ENCODE measurements around the gene SCN2B.
"Not testable (repeated sequence)": the region's sequence is repeated elsewhere in the genome, so short reads cannot be mapped to it uniquely, and the experiment has no call there.

SCN2B gene

DNA sequence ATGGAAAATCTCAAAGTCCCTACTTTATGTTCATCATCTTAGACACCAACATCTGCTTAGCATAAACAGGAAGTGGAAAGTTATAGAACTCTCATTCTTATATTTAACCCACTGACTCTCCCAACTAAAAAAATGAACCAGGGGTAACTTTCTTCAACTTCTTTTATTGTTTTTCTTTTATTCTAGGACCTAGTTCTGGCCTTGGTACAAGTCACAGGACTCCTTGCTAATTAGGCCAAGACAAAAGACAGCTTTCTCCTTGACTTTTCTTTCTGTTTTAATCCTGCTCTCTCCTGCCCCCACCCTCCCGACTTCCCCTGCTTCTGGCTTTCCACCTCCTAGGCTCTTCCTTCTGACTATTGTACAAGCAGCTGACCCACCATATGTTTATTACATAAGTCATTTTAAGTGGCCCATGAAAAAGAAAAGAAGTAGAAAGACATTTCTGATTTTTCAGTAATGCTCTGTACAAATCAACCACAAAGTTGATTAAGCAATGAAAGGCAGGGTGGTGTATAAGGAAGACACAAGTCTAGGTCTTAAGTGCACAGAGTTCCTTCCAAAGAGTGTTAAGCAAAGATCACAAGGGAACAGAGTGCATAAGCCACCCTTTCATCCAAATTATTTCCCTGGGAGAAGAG, 30.1 kb upstream of the SCN2B start:
- no peak for DNase-seq (ENCODE audit: low read depth)

GRCh38 chr11:118205606-118206378, 29.4 kb upstream of the SCN2B start:
- no peak for DNase-seq (ENCODE audit: low read depth)

- DNase-seq (ENCODE audit: low read depth) = no peak
Observed at GRCh38 chr11:118202599-118203422, 26.4 kb upstream of the SCN2B start.

- no peak for DNase-seq (ENCODE audit: low read depth)
Observed at GRCh38 chr11:118201966-118202365, 25.5 kb upstream of the SCN2B start.

- DNase-seq (ENCODE audit: low read depth) = no peak
Observed at GRCh38 chr11:118200901-118201680, 24.7 kb upstream of the SCN2B start.

DNA sequence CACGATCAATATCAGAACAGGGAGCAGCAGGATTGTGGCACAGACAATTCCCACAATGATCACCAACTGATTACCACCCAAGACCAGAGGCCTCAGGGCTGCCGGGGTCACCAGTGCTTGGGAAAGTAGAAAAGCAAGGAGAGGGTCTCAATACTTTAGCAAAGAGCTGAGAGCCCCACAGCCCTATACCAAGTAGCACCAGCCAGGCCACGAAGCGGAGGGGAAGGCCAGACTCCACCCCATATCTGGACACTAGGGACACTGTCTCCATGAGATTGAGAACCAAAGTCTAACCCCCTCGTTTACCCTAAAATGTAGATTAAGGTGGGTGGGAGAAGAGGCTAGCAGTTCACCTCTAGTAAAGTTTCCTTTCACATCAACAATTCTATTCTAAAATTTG, 24.1 kb upstream of the SCN2B start:
- no peak for DNase-seq (ENCODE audit: low read depth)

DNA sequence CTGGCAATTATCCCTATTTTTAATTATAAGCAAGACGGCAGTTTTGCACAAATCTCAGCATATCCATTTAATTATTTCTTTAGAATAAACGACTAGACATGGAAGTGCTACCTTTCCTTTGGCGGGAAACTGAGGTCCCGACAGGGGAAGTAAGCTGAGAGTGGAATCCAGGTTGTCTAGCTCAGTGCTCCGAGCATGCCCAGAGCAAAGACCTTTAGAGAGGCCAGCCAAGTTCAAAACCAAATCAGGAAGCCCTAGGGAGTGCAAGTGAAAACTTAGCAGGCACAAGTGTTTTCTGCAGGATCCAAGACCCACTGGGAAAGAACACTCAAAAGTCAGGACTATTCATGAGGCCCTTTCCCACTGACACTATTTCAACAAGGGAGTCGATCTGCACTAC, 22.7 kb upstream of the SCN2B start:
- no peak for DNase-seq (ENCODE audit: low read depth)

DNA sequence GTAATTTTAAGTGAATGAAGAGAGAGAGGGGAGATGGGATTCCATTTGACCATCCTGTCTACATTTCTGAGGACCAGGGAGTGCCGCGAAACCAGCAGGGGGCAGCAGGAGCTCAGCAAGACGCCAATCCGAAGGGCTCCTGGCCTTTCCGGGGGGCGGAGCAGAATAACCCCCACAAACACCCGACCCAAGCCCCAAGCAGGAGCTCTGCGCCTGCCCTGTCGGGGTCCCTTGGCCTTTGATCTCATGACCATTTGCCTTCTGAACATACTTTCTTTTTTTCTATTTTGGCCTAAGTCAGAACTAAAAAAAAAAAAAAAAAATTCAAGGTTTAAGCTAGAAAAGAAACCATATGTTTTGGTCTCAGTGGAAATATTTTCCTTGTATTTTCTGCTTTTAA, 21.9 kb upstream of the SCN2B start:
- peak; percentile 17 for DNase-seq (ENCODE audit: low read depth)

- peak; percentile 60 for DNase-seq (ENCODE audit: low read depth)
Observed at GRCh38 chr11:118194835-118195627, 18.6 kb upstream of the SCN2B start.

DNA sequence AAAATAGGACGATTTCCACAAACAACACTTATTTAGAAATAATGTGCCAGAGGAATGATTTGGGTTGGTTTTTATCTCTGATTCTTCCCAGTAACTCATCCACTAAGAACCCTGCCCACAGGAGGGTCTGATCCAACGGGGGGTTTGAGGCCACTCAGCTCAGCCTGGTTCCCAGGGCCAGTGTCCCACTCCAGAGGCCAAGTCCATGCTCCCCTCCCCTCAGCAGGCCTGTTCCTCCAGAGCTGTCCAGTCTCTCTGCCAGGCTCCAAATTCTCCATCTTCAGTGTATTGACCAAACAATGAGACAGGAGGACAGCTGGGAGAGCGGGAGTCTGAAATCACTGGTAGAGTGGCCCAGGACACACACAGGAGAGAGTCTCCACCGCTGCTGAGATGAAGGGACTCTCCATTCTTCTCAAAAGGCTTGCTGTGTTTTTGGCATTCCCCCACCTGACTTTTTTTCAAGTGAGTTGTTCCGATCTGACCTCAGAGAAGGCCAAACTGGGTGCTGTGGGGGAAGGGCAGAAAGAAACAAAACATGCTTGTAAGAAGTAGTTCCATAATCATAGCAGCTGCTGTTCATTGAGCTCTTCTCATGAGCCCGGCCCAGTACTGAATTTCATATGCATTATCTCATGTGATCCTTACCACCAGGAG, 17.6 kb upstream of the SCN2B start:
- DNase-seq (ENCODE audit: low read depth) = no peak

- DNase-seq (ENCODE audit: low read depth) = not testable (repeated sequence)
Observed at GRCh38 chr11:118192817-118193216, 16.4 kb upstream of the SCN2B start.

GRCh38 chr11:118190942-118191506, 14.6 kb upstream of the SCN2B start:
- DNase-seq (ENCODE audit: low read depth) = not testable (repeated sequence)

DNA sequence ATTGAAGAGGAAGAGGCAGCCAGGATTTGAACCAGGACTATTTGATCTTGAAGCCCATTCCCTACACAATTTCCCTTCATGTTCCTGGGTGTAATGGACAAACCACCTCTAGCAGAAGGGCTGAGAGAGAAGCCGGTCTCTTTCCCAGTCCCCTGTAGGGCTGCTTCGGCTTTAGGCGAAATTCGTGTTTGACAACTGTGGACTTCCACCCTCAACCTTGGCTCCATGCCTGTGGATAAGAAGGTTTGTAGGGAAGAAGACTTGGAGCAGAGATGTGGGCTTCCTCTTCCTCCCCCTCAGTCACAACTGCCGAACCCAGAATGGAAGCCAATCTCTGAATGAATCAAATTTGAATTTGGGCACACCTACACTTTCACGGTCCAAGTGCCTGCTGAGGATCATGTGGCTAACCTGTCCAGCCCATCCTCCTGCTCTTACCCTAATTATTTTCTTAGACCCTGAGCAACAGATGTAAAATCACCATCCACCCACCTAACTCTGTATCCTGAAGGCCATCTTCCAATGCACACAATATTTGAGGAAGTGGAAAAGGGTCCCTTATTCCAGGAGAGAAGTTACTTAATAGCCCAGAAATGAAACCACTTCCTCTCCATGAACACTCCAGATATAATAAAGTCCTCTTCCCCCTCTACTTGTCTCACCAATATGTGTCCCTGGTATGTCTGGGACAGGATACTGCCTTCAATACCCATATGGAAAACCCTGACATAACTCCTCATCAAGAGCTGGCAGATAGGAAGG, 10.1 kb upstream of the SCN2B start:
- DNase-seq (ENCODE audit: low read depth) = no peak

DNA sequence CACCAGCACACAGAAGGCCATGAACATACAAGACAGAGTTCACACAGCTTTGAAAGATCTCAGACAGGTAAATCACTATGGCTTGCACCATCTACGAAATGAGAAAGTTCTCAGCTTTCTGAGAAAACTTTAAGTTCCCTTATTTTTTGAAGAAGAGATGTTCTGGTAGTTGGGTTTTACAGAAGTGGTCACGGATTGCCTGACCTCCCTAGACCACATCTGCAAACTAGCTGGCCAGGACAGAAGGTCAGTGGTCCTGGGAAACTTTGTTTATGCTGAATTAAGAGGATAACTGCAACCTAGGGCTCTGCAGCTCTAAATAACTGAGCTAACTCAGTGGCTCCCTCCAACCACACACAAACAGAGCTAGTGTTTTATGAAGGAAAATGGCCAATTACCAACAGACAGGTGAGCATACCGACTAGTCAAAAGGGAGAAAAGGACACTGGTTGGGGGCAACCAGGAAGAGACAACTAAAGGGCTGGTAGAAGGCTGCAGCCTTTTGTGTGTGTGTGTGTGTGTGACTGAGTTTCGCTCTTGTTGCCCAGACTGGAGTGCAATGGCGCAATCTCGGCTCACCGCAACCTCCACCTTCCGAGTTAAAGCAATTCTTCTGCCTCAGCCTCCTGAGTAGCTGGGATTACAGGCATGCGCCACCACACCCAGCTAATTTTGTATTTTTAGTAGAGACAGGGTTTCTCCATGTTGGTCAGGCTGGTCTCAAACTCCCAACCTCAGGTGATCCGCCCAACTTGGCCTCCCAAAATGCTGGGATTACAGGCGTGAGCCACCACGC, 8.5 kb upstream of the SCN2B start:
- DNase-seq (ENCODE audit: low read depth) = no peak

DNA sequence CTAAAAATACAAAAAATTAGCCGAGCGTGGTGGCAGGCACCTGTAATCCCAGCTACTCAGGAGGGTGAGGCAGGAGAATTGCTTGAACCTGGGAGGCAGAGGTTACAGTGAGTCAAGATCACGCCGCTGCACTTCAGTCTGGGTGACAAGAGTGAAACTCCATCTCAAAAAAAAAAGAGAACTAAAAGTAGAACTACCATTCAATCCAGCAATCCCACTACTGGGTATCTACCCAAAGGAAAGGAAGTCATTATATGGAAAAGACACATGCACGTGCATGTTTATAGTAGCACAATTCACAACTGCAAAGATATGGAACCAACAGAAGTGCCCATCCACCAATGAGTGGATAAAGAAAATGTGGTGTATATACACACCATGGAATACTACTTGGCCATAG, 7.3 kb upstream of the SCN2B start:
- not testable (repeated sequence) for DNase-seq (ENCODE audit: low read depth)

DNA sequence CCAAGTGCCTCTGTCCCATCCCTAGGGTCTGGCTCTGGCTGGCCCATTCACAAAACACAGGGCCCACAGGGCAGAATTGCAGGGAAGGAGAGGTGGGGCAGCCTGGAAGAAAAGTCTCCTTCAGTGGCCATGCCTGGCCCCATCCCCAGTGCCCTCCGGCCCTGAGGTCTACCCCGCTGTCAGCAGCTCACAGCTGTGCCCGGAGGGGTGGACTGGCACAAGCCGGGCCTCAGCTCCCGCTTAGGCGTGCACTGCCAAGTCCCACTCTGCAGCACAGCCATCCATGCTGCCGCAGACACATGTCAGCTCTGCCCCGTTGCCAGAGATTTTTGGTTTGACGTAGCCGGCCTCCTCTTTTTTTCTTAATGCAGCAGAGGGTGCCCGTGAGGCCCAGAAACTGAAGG, 3.9 kb upstream of the SCN2B start:
- DNase-seq (ENCODE audit: low read depth) = no peak

- no peak for DNase-seq (ENCODE audit: low read depth)
Observed at GRCh38 chr11:118176778-118177134, 317 bp upstream of the SCN2B start.

DNA sequence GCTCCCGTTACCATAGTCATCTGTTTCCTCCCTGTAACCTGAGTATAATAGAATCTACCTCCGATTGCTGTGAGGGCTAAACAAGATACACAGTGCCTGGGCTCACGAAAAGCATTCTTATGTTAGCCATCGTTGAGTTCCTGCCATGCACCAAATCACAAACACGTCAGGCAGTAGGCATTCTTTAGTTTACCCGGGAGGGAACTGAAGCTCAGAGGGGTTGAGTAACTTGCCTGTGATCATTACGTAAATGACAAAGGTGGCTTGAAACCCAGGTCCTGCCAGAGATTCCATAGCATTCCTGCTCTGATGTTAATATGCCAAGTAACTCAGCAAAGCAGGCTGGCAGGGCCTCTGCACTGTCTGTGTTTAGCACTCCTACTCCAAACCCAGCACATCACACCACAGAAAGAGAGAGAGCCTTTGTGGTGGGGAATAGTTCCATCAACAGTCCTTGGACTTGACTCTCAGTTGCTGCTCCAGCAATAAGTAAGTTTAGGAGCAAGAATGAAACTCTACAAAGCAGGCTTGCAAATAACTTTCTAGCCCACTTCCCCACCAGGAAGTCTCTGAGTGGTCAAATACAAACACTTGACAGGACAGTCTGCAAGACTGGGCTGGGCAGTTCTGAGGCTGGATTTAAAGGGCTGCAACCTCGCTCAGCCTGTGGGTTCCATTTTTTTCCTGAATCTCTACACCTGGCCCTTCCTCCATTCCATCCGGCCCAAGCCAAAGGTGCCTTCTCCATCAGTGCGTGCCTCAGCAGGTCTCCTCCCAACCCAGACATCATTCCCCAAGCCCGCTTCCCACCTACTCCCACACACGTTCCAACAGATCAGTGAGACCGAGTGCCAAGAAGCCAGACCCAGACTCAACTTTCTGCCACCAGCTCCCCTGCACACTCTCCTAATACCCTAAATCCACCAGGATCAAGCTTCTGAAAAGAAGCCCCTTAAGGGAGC, 1.1 kb downstream of the SCN2B start:
- no peak for DNase-seq (ENCODE audit: low read depth)
